ENCODE results near the gene TEX2. TPM values are rescaled to one million over a fixed set of nuclear protein-coding genes. Genes with fewer than 3 reads are reported as not detected.

TEX2 gene
- total and polyA plus RNA-seq, 2 donors from 2014 or later: 14.0 to 39.1 TPM

DNA sequence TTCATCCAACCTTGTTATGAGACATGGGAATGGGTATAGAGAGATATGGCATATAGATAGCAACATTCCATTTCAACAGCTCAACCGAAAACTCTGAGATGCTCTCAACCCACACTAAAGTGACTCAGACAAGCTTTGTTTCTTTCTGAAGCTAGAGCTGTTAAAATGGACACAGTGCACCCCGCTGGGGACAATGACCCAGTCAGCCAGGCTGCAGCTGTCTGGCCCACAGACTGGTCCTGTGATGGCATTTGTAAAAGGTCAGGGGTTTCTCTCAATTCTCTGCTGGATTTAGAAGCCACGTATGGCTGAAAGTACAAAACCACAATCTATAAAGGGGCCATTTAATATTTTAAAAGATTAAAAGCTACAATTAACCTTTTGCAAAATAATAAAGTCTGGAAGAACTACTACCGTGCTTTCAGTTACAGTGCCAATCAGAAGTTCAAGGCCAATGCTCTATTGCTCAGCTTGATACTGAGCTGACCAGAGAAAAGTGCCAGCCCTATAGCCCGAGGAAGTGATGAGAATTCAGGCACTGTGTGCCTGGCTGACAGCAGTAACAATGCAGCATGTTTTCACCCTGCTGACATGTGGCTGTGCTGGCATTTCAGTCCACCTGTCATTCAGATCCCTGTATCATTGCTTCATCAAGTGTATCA lies 60.2 kb downstream of the TEX2 start:
- H3K4me3 ChIP-seq (ENCODE audit: low read length in 3 of 3): no peak overlapping the region
- FAIRE-seq (no peak), DNase-seq (no peak)
- TF ChIP-seq, protein P1, sequence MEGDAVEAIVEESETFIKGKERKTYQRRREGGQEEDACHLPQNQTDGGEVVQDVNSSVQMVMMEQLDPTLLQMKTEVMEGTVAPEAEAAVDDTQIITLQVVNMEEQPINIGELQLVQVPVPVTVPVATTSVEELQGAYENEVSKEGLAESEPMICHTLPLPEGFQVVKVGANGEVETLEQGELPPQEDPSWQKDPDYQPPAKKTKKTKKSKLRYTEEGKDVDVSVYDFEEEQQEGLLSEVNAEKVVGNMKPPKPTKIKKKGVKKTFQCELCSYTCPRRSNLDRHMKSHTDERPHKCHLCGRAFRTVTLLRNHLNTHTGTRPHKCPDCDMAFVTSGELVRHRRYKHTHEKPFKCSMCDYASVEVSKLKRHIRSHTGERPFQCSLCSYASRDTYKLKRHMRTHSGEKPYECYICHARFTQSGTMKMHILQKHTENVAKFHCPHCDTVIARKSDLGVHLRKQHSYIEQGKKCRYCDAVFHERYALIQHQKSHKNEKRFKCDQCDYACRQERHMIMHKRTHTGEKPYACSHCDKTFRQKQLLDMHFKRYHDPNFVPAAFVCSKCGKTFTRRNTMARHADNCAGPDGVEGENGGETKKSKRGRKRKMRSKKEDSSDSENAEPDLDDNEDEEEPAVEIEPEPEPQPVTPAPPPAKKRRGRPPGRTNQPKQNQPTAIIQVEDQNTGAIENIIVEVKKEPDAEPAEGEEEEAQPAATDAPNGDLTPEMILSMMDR (IDR thresholded peaks at IDR 0.05; ENCODE audit: borderline replicate concordance, extremely low read depth, insufficient read depth): no peak
- H3K27me3 ChIP-seq (ENCODE audit: control insufficient read depth, insufficient read depth, low read length): no peaks in the 10 kb centered on the region
- no peaks in the 10 kb centered on the region for H3K36me3 ChIP-seq (ENCODE audit: control insufficient read depth in 2 of 3, insufficient read depth in 3 of 3, low read length in 3 of 3)
- peaks cover 0 to 5% (median 5%) of the 10 kb centered on the region in 3 donors for H3K4me1 ChIP-seq (ENCODE audit: control insufficient read depth in 2 of 3, insufficient read depth in 2 of 3, low read depth in 1 of 3, low read length in 3 of 3)
- no peak overlapping the region for H3K27ac ChIP-seq (ENCODE audit: low read depth in 2 of 2, low read length in 2 of 2)
- no peaks in the 10 kb centered on the region for H3K9me3 ChIP-seq (ENCODE audit: control insufficient read depth in 2 of 3, insufficient read depth in 1 of 3, low read length in 3 of 3)
- intact Hi-C loops (cut with DNase I): no loop called here
- no peak overlapping the region for H3K9ac ChIP-seq (ENCODE audit: low read length in 3 of 3)

DNA sequence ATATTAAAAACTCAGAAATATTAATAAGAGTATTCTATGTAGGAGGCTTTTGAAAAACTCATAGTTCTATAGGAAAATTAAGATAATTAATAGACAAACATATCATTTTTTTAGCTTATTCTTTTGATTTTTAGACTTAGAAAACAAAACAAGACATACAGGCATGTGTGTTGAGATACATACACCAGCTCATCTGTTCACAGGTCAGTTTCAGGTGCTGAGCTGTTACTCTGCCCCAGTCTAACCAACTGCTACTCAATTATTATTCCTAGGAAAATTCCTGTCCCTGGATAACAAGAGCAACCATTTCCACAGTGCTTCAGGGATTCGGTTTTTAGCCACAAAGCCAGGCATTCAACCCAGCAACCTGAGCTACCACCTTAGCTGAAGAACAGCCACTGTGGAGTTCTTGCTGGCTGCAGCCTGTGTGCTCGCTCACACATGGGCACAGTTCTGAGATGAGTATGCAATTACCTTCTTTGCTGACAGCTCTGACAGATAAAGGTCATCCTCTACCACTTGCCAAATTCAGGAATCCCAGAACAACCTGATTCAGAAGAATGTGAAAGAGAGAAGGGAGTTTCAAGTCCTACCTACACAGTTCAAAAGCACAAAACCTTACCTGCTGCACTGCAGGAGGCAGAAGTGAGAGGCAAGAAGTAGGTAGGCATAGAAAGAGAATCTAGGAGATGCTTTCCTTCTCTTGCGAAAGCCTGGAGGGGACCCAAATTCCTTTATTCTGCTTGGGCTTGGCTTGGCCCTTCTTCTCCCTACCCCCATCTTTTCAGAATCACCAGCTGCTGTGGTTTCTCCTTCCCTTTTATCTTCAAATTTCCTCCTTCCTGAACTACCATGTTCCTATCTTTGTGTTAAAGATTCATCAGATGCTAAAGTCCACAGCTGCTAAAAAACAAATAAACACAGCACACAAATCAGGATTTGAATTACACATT lies 62.7 kb downstream of the TEX2 start:
- TF ChIP-seq, protein P1 (IDR thresholded peaks at IDR 0.05; ENCODE audit: borderline replicate concordance, extremely low read depth, insufficient read depth): no peak
- intact Hi-C loops (cut with DNase I): no loop called here
- Histone ChIP-seq H3K27me3 (ENCODE audit: control insufficient read depth, insufficient read depth, low read length) (no peaks in the 10 kb centered on the region), H3K27ac (ENCODE audit: low read depth in 2 of 2, low read length in 2 of 2) (no peak overlapping the region), H3K4me1 (ENCODE audit: control insufficient read depth in 2 of 3, insufficient read depth in 2 of 3, low read depth in 1 of 3, low read length in 3 of 3) (peaks cover 0 to 5% (median 5%) of the 10 kb centered on the region in 3 donors), H3K9ac (ENCODE audit: low read length in 3 of 3) (no peak overlapping the region), H3K36me3 (ENCODE audit: control insufficient read depth in 2 of 3, insufficient read depth in 3 of 3, low read length in 3 of 3) (no peaks in the 10 kb centered on the region), H3K4me3 (ENCODE audit: low read length in 3 of 3) (no peak overlapping the region), H3K9me3 (ENCODE audit: control insufficient read depth in 2 of 3, insufficient read depth in 1 of 3, low read length in 3 of 3) (no peaks in the 10 kb centered on the region)
- FAIRE-seq (no peak), DNase-seq (peak in 1 of 5 donors; percentile 17)

DNA sequence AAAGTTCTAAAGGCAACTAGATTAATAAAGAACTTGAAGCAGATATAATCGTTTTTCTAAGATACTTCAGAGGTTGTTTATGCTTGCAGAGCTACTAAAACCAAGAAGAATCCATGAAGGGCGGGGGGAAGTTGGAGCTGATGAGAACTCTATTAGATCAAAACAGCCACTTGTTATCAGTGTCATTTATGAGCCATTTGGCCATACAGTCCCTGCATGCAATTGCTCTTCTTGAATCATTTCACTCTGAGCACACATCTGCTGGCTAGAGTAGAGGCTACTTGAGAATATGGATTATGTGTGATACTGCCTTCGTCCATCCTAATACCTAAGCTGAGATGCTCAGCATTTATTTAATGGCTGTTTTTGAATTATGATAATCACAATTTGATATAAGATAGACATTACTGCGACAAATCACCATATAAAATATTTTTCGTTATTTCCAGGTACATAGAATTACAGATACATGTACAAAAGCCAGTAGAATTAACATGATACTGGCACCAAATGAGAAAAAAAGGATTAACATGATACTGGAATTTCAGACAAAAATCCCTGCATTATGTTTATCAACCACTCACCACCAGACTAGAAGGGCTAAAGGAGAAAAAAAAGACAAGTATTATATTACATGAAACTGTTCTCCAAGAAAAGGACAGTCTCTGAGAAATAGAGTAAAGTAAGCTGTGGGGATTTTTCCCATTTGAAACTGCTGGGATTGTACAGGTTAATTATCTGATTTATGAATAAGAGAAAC lies 64.5 kb downstream of the TEX2 start:
- Histone ChIP-seq H3K27ac (ENCODE audit: low read depth in 2 of 2, low read length in 2 of 2) (no peak overlapping the region), H3K27me3 (ENCODE audit: control insufficient read depth, insufficient read depth, low read length) (no peaks in the 10 kb centered on the region), H3K4me3 (ENCODE audit: low read length in 3 of 3) (no peak overlapping the region), H3K36me3 (ENCODE audit: control insufficient read depth in 2 of 3, insufficient read depth in 3 of 3, low read length in 3 of 3) (no peaks in the 10 kb centered on the region), H3K4me1 (ENCODE audit: control insufficient read depth in 2 of 3, insufficient read depth in 2 of 3, low read depth in 1 of 3, low read length in 3 of 3) (peaks cover 0 to 5% (median 5%) of the 10 kb centered on the region in 3 donors), H3K9ac (ENCODE audit: low read length in 3 of 3) (no peak overlapping the region), H3K9me3 (ENCODE audit: control insufficient read depth in 2 of 3, insufficient read depth in 1 of 3, low read length in 3 of 3) (no peaks in the 10 kb centered on the region)
- no peak for DNase-seq
- intact Hi-C loops (cut with DNase I): no loop called here
- FAIRE-seq: no peak
- TF ChIP-seq, protein P1 (IDR thresholded peaks at IDR 0.05; ENCODE audit: borderline replicate concordance, extremely low read depth, insufficient read depth): no peak
